Heart left ventricle (tissue), 13 donors: Measurements from ENCODE around the gene EML6.

Experiments
- POLR2A ChIP-seq, 2 donors: fragments of 450-650 bp; IDR thresholded peaks; one replicate each; pipeline ENCODE4 v1.6.1; 2017; ENCODE audit warnings: antibody characterized with exemption in 2 of 2, mild to moderate bottlenecking in 2 of 2, moderate library complexity in 2 of 2
- TF ChIP-seq, protein P1 (sequence below), 12 donors: fragments of 200-600 bp; sonication (generic) in 4 of 12; IDR thresholded peaks; one replicate each; pipeline versions ENCODE4 v1.5.0 to v1.8.0; 2018 to 2022; ENCODE audit warnings: antibody characterized with exemption in 12 of 12, mild to moderate bottlenecking in 5 of 12
- donor health status: ischemic (EF 13 %, LVEDD 7.1; RV severe dilation, severe dysfunction).
- donor health status: DM: no; HTN: yes; CAD: no.
- donor health status: DM: no; HTN: no; CAD: no.
- donor health status: ischemic (EF 25% LVEDD 6.9; RV normal size, moderate dysfunction).
- donor health status: ischemic (EF 25% LVEDD 5.7; RV mildly dilated, moderate dysfunction).
- donor health status: ischemic (EF 35%, LVEDD 5.7; RV mildly dilated, moderate dysfunction).
- donor health status: nonischemic (EF 11% LVEDD 7.7; RV severe dilation, severe dysfunction).
- donor health status: DM: yes; HTN: yes; CAD: no.
- donor health status: PGD.
- donor health status: ischemic (EF 29% LVEDD 5.4; RV normal size, mild dysfunction).
- donor health status: nonischemic (EF 23%, LVEDD 6.1; RV moderate dilation, normal function).

DNA sequence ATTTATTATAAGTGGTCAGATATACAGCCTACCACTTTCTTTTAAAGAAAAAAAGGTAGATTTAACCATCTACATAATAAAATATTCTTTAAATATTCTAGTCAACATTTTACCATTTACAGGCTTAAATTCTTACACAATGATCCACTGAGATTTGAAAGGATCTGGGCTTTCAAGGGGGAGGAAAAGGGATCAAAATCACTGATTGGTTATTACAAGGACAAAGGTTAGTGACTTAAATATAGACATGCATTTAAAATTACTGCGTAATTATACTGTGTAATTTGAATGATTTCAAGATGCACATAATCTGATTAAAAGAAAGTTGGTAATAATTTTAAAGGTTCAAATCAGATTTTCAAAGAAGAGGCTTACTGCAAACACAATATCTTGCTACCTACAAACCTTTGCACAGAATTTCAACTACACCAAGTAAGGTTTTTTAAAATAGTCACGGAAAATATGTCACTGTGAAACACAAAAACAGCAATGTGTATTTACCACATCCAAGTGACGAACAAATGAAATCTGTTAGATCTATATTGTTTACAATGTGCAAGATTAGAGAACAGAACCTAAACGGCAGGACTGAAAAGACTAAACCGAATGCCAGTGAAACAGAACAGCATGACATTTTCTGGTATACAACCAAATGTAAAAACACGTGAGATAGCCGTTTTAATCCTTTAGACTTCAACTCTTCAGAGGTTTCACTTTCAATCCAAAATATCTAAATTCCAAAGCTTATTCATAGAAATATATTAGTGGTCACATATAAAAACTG lies 286.0 kb downstream of the EML6 start:
- TF ChIP-seq, protein P1, sequence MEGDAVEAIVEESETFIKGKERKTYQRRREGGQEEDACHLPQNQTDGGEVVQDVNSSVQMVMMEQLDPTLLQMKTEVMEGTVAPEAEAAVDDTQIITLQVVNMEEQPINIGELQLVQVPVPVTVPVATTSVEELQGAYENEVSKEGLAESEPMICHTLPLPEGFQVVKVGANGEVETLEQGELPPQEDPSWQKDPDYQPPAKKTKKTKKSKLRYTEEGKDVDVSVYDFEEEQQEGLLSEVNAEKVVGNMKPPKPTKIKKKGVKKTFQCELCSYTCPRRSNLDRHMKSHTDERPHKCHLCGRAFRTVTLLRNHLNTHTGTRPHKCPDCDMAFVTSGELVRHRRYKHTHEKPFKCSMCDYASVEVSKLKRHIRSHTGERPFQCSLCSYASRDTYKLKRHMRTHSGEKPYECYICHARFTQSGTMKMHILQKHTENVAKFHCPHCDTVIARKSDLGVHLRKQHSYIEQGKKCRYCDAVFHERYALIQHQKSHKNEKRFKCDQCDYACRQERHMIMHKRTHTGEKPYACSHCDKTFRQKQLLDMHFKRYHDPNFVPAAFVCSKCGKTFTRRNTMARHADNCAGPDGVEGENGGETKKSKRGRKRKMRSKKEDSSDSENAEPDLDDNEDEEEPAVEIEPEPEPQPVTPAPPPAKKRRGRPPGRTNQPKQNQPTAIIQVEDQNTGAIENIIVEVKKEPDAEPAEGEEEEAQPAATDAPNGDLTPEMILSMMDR (IDR thresholded peaks at IDR 0.05) = no peak
- TF ChIP-seq POLR2A (IDR thresholded peaks at IDR 0.05) = no peak
